Osteoblast (primary cell): ENCODE data around the gene POLG2. TPM values are rescaled to one million over a fixed set of nuclear protein-coding genes. Genes with fewer than 3 reads are reported as not detected.
A peak's percentile ranks its signal among the peaks of the same experiment; 100 is the strongest.
"Not testable (repeated sequence)": the region's sequence is repeated elsewhere in the genome, so short reads cannot be mapped to it uniquely, and the experiment has no call there.

ENCODE experiments used
- DNase-seq: peaks from one replicate; pipeline ENCODE4 v3.0.0; 2011; ENCODE audit warnings: low spot score, mixed read lengths; ENCODE audit not compliant: insufficient read length; ENCODE audit errors: missing footprints
- H2AFZ ChIP-seq: 2 replicates; pipeline ENCODE4 v1.6.0; 2011; ENCODE audit warnings: mild to moderate bottlenecking, low read length
- H3K27ac ChIP-seq: 2 replicates; pipeline ENCODE4 v1.5.1; 2011; ENCODE audit warnings: mild to moderate bottlenecking, low read depth, low read length, moderate library complexity
- H3K27me3 ChIP-seq: 2 replicates; pipeline ENCODE4 v1.6.0; 2012; ENCODE audit warnings: mild to moderate bottlenecking, control low read depth, inconsistent platforms, low read length, moderate library complexity; ENCODE audit not compliant: insufficient read depth
- H3K36me3 ChIP-seq: 2 replicates; pipeline ENCODE4 v1.5.1; 2011; ENCODE audit warnings: mild to moderate bottlenecking, low read length, control low read depth, moderate library complexity; ENCODE audit not compliant: insufficient read depth
- H3K4me1 ChIP-seq: 2 replicates; pipeline ENCODE4 v1.5.1; 2011; ENCODE audit warnings: mild to moderate bottlenecking, low read length, control low read depth, moderate library complexity; ENCODE audit not compliant: insufficient read depth
- H3K4me2 ChIP-seq: 2 replicates; pipeline ENCODE4 v1.6.0; 2011; ENCODE audit warnings: mild to moderate bottlenecking, low read length; ENCODE audit not compliant: insufficient read depth
- H3K4me3 ChIP-seq: fragments of 200-600 bp; sonication (generic); 3 replicates; pipeline ENCODE4 v1.5.1; 2012; ENCODE audit warnings: mild to moderate bottlenecking, low read length, inconsistent platforms; ENCODE audit not compliant: insufficient read depth
- H3K79me2 ChIP-seq: 2 replicates; pipeline ENCODE4 v1.6.0; 2012; ENCODE audit warnings: mild to moderate bottlenecking, low read length, control low read depth, inconsistent platforms; ENCODE audit not compliant: insufficient read depth
- H3K9me3 ChIP-seq: 2 replicates; pipeline ENCODE4 v1.5.1; 2011; ENCODE audit warnings: low read depth, low read length, control low read depth
- H4K20me1 ChIP-seq: 2 replicates; pipeline ENCODE4 v1.6.0; 2012; ENCODE audit warnings: mild to moderate bottlenecking, low read length, control low read depth; ENCODE audit not compliant: insufficient read depth
- total RNA-seq: library from RNA; depleted of rRNA; stranded (reverse); fragments of >200 nt; gene quantifications from 2 replicates; pipeline ENCODE4 v1.2.3, GENCODE V29; 2012
- TF ChIP-seq, protein P1 (sequence below): IDR thresholded peaks from 2 replicates; pipeline ENCODE4 v1.5.1; 2011; ENCODE audit warnings: mild to moderate bottlenecking, low read depth, low read length, moderate library complexity; ENCODE audit errors: extremely low read depth

POLG2 gene
- total RNA-seq, 1 donor: 7.2 TPM

DNA sequence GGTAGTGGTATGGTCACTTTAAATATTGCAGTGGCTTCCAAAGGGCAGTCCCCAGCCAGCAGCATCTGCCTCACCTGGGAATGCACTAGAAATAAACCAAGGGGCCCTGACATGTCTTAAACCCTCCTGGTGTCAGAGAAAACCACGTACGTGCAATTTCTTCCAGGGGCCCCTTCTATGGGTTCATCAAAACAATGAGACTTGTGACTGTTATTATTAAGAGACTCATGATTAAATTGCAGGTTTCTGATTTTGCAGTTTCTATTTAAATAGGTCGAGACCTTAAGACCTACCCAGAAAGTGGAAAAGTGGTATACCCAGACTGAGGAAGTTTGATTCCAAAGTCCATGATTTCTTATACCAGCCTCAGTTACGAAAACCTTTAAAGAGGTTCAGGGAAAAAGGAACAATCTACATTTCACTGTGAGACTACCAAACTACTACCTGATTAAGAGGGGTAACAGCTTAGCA lies 746 bp upstream of the POLG2 start:
- H3K4me3 ChIP-seq: peak overlapping the region; percentile 83
- H3K79me2 ChIP-seq: peaks cover 58% of the 10 kb centered on the region
- TF ChIP-seq, protein P1, sequence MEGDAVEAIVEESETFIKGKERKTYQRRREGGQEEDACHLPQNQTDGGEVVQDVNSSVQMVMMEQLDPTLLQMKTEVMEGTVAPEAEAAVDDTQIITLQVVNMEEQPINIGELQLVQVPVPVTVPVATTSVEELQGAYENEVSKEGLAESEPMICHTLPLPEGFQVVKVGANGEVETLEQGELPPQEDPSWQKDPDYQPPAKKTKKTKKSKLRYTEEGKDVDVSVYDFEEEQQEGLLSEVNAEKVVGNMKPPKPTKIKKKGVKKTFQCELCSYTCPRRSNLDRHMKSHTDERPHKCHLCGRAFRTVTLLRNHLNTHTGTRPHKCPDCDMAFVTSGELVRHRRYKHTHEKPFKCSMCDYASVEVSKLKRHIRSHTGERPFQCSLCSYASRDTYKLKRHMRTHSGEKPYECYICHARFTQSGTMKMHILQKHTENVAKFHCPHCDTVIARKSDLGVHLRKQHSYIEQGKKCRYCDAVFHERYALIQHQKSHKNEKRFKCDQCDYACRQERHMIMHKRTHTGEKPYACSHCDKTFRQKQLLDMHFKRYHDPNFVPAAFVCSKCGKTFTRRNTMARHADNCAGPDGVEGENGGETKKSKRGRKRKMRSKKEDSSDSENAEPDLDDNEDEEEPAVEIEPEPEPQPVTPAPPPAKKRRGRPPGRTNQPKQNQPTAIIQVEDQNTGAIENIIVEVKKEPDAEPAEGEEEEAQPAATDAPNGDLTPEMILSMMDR: no peak
- H3K27me3 ChIP-seq: no peaks in the 10 kb centered on the region
- H3K9me3 ChIP-seq: no peaks in the 10 kb centered on the region
- peaks cover 58% of the 10 kb centered on the region for H3K36me3 ChIP-seq
- H4K20me1 ChIP-seq: peaks cover 46% of the 10 kb centered on the region
- H3K4me1 ChIP-seq: peaks cover 67% of the 10 kb centered on the region
- peak overlapping the region; percentile 61 for H3K27ac ChIP-seq
- H3K4me2 ChIP-seq: peak overlapping the region; percentile 98
- DNase-seq: no peak
- H2AFZ ChIP-seq: no peak overlapping the region

DNA sequence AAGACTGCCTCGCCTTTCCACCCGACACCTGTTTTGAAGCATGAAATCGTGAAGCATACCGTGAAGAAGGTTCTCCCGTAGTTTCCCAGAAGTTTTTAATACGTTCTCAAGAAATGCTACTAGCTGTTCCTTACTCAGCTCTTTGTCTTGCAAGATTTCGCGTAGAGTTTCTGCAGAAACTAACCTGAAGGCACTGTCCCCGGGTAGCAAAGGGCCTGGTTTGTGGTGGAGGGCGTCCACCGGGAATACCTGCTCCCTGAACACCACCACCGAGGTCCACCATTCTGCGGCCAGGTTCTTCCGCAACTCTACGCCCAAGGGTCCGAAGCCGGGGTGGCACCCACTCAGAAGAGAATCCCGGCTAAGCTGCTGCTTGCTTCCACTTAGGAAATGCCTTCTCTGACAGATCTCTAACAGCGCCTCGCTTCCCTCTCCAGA lies 487 bp downstream of the POLG2 start:
- Histone ChIP-seq H3K27ac (peak overlapping the region; percentile 61), H3K27me3 (no peaks in the 10 kb centered on the region), H2AFZ (peak overlapping the region; percentile 66), H3K4me2 (peak overlapping the region; percentile 98), H3K4me1 (peaks cover 54% of the 10 kb centered on the region), H3K4me3 (peak overlapping the region; percentile 83), H3K79me2 (peaks cover 46% of the 10 kb centered on the region), H4K20me1 (peaks cover 34% of the 10 kb centered on the region), H3K9me3 (no peaks in the 10 kb centered on the region), H3K36me3 (peaks cover 46% of the 10 kb centered on the region)
- TF ChIP-seq, protein P1: no peak
- DNase-seq: peak; percentile 72

DNA sequence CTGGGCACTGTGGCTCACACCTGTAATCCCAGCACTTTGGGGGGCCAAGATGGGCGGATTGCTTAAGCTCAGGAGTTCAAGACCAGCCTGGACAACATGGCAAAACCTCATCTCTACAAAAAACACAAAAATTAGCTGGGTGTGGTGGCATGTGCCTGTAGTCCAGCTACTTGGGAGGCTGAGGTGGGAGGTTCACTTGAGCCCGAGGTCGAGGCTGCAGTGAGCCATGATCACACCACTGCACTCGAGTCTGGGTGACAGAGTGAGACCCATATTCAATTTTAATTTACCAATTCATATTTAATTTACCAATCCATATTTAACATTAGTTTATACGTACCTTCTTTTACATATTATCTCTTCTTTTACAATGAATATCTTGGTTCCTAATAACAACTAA lies 1.6 kb downstream of the POLG2 start:
- not testable (repeated sequence) for H3K4me3 ChIP-seq, H3K9me3 ChIP-seq, H3K27me3 ChIP-seq, H2AFZ ChIP-seq, H3K27ac ChIP-seq, DNase-seq
- Histone ChIP-seq H3K79me2 (peaks cover 35% of the 10 kb centered on the region), H3K4me2 (peak overlapping the region; percentile 98), H3K36me3 (peaks cover 40% of the 10 kb centered on the region), H3K4me1 (peaks cover 44% of the 10 kb centered on the region), H4K20me1 (peaks cover 23% of the 10 kb centered on the region)

DNA sequence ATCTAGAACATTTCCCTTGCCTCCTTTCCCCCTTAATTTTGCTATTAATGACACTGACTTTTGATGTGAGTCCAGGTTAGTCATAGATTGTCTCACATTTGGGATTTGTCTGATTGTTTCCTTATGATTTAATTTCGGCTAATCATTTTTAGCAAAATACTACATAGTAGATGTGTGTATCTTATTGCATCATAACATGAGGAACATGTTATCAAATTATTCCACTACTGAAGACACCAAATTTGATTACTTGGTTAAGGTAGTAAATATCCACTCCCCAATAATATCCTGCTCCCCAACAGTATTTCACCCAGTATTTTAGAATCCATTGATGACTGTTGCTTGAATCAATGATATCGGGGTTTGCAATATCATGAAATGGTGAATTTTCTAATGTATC lies 2.7 kb downstream of the POLG2 start:
- Histone ChIP-seq H3K4me1 (peaks cover 37% of the 10 kb centered on the region), H3K79me2 (peaks cover 29% of the 10 kb centered on the region), H3K9me3 (no peaks in the 10 kb centered on the region), H3K36me3 (peaks cover 36% of the 10 kb centered on the region), H3K27ac (no peak overlapping the region), H3K4me2 (peak overlapping the region; percentile 24), H4K20me1 (peaks cover 16% of the 10 kb centered on the region), H3K4me3 (no peak overlapping the region), H2AFZ (no peak overlapping the region), H3K27me3 (no peaks in the 10 kb centered on the region)
- TF ChIP-seq, protein P1: no peak
- no peak for DNase-seq
